Mononuclear cell (primary cell): ENCODE results near the gene PTPRG. TPM values are rescaled to one million over a fixed set of nuclear protein-coding genes. Genes with fewer than 3 reads are reported as not detected.

Experiments
- H3K27me3 ChIP-seq: 2 replicates; pipeline ENCODE4 v1.6.0; 2011; ENCODE audit warnings: low read length, control low read depth; ENCODE audit not compliant: insufficient read depth
- H3K4me1 ChIP-seq: 2 replicates; pipeline ENCODE4 v1.5.1; 2011; ENCODE audit warnings: mild to moderate bottlenecking, low read length, control low read depth; ENCODE audit not compliant: insufficient read depth
- H3K4me3 ChIP-seq: 2 replicates; pipeline ENCODE4 v1.5.1; 2011; ENCODE audit warnings: mild to moderate bottlenecking, low read length, moderate library complexity
- H3K9me3 ChIP-seq: 2 replicates; pipeline ENCODE4 v1.5.1; 2011; ENCODE audit warnings: low read depth, mild to moderate bottlenecking, control low read depth, low read length
- total RNA-seq: library from RNA; depleted of rRNA; stranded (reverse); fragments of >200 nt; gene quantifications from one replicate; pipeline ENCODE4 v1.2.3, GENCODE V29; 2012

Gene PTPRG
- total RNA-seq, 1 donor: 0.42 TPM

- H3K4me3 ChIP-seq: no peak overlapping the region
- H3K4me1 ChIP-seq: no peaks in the 10 kb centered on the region
- H3K9me3 ChIP-seq: no peaks in the 10 kb centered on the region
- H3K27me3 ChIP-seq: no peaks in the 10 kb centered on the region
Measured at GRCh38 chr3:61876797-61877196, 315.4 kb downstream of the PTPRG start.

- H3K4me1 ChIP-seq: no peaks in the 10 kb centered on the region
- no peak overlapping the region for H3K4me3 ChIP-seq
Measured at GRCh38 chr3:61877359-61878138, 316.2 kb downstream of the PTPRG start.

GRCh38 chr3:61882253-61882652, 320.9 kb downstream of the PTPRG start:
- H3K4me1 ChIP-seq: no peaks in the 10 kb centered on the region
- H3K4me3 ChIP-seq: no peak overlapping the region
- H3K27me3 ChIP-seq: no peaks in the 10 kb centered on the region
- H3K9me3 ChIP-seq: no peaks in the 10 kb centered on the region

More at GRCh38 chr3:61877359-61878138, 316.2 kb downstream of the PTPRG start:
- H3K9me3 ChIP-seq: no peaks in the 10 kb centered on the region
- no peaks in the 10 kb centered on the region for H3K27me3 ChIP-seq

GRCh38 chr3:61884794-61885193, 323.4 kb downstream of the PTPRG start:
- no peak overlapping the region for H3K4me3 ChIP-seq
- H3K27me3 ChIP-seq: no peaks in the 10 kb centered on the region
- no peaks in the 10 kb centered on the region for H3K9me3 ChIP-seq
- H3K4me1 ChIP-seq: no peaks in the 10 kb centered on the region

GRCh38 chr3:61885414-61885813, 324.0 kb downstream of the PTPRG start:
- Histone ChIP-seq H3K27me3 (no peaks in the 10 kb centered on the region), H3K9me3 (no peaks in the 10 kb centered on the region), H3K4me1 (no peaks in the 10 kb centered on the region), H3K4me3 (no peak overlapping the region)

- Histone ChIP-seq H3K4me1 (no peaks in the 10 kb centered on the region), H3K4me3 (no peak overlapping the region), H3K9me3 (no peaks in the 10 kb centered on the region)
Measured at GRCh38 chr3:61887206-61887605, 325.8 kb downstream of the PTPRG start.

GRCh38 chr3:61889259-61889658, 327.9 kb downstream of the PTPRG start:
- Histone ChIP-seq H3K4me1 (no peaks in the 10 kb centered on the region), H3K27me3 (no peaks in the 10 kb centered on the region), H3K9me3 (no peaks in the 10 kb centered on the region), H3K4me3 (no peak overlapping the region)

More at GRCh38 chr3:61887206-61887605, 325.8 kb downstream of the PTPRG start:
- H3K27me3 ChIP-seq: no peaks in the 10 kb centered on the region

GRCh38 chr3:61890167-61890566, 328.8 kb downstream of the PTPRG start:
- Histone ChIP-seq H3K9me3 (no peaks in the 10 kb centered on the region), H3K4me3 (no peak overlapping the region), H3K27me3 (no peaks in the 10 kb centered on the region), H3K4me1 (no peaks in the 10 kb centered on the region)

GRCh38 chr3:61890586-61890985, 329.2 kb downstream of the PTPRG start:
- H3K4me3 ChIP-seq: no peak overlapping the region
- H3K27me3 ChIP-seq: no peaks in the 10 kb centered on the region
- no peaks in the 10 kb centered on the region for H3K4me1 ChIP-seq
- no peaks in the 10 kb centered on the region for H3K9me3 ChIP-seq

- no peaks in the 10 kb centered on the region for H3K4me1 ChIP-seq
- H3K27me3 ChIP-seq: no peaks in the 10 kb centered on the region
- no peaks in the 10 kb centered on the region for H3K9me3 ChIP-seq
- H3K4me3 ChIP-seq: no peak overlapping the region
Measured at GRCh38 chr3:61892891-61893290, 331.5 kb downstream of the PTPRG start.

- H3K9me3 ChIP-seq: no peaks in the 10 kb centered on the region
- no peaks in the 10 kb centered on the region for H3K4me1 ChIP-seq
- no peak overlapping the region for H3K4me3 ChIP-seq
- no peaks in the 10 kb centered on the region for H3K27me3 ChIP-seq
Measured at GRCh38 chr3:61893840-61894566, 332.6 kb downstream of the PTPRG start.

- no peaks in the 10 kb centered on the region for H3K9me3 ChIP-seq
- no peaks in the 10 kb centered on the region for H3K27me3 ChIP-seq
- no peaks in the 10 kb centered on the region for H3K4me1 ChIP-seq
- H3K4me3 ChIP-seq: no peak overlapping the region
Measured at GRCh38 chr3:61894988-61895935, 333.9 kb downstream of the PTPRG start.

GRCh38 chr3:61896251-61896650, 334.9 kb downstream of the PTPRG start:
- no peaks in the 10 kb centered on the region for H3K4me1 ChIP-seq
- H3K9me3 ChIP-seq: no peaks in the 10 kb centered on the region
- H3K27me3 ChIP-seq: no peaks in the 10 kb centered on the region
- H3K4me3 ChIP-seq: no peak overlapping the region

GRCh38 chr3:61897848-61898247, 336.5 kb downstream of the PTPRG start:
- Histone ChIP-seq H3K27me3 (no peaks in the 10 kb centered on the region), H3K4me3 (no peak overlapping the region), H3K4me1 (no peaks in the 10 kb centered on the region), H3K9me3 (no peaks in the 10 kb centered on the region)
